HEK293 (cell line): ENCODE data around the gene LAMC3.

Experiments used
- HIC1 ChIP-seq: fragments of 450-650 bp; formaldehyde crosslinking; IDR thresholded peaks from 2 replicates; pipeline ENCODE4 v1.5.1; 2016; ENCODE audit warnings: missing biosample characterization, missing genetic modification characterization
- PRDM10 ChIP-seq: fragments of 450-650 bp; formaldehyde crosslinking; IDR thresholded peaks from 2 replicates; pipeline ENCODE4 v1.5.1; 2016; ENCODE audit warnings: missing biosample characterization, missing genetic modification characterization
- REST ChIP-seq: fragments of 450-650 bp; formaldehyde crosslinking; IDR thresholded peaks from 2 replicates; pipeline ENCODE4 v1.5.1; 2016; ENCODE audit warnings: missing biosample characterization, missing genetic modification characterization
- ZNF146 ChIP-seq: fragments of 450-650 bp; formaldehyde crosslinking; IDR thresholded peaks from 2 replicates; pipeline ENCODE4 v1.5.1; 2016; ENCODE audit warnings: missing biosample characterization, missing genetic modification characterization
- ZNF2 ChIP-seq: fragments of 450-650 bp; formaldehyde crosslinking; IDR thresholded peaks from 2 replicates; pipeline ENCODE4 v1.5.1; 2016; ENCODE audit warnings: missing biosample characterization, missing genetic modification characterization
- ZNF274 ChIP-seq, 2 experiments: fragments of 200-500 bp in 1 of 2; fragments of 450-650 bp in 1 of 2; sonication (Bioruptor generic) in 1 of 2; formaldehyde crosslinking in 1 of 2; IDR thresholded peaks; 2 replicates each; pipeline versions ENCODE4 v1.5.1 to v1.6.1; 2014 to 2016; ENCODE audit warnings: borderline replicate concordance in 1 of 2, inconsistent platforms in 1 of 2, low read length in 1 of 2, missing biosample characterization in 1 of 2, missing genetic modification characterization in 1 of 2
- ZNF324 ChIP-seq: fragments of 450-650 bp; formaldehyde crosslinking; IDR thresholded peaks from 2 replicates; pipeline ENCODE4 v1.5.1; 2016; ENCODE audit warnings: missing biosample characterization, missing genetic modification characterization
- ZNF585B ChIP-seq: fragments of 450-650 bp; formaldehyde crosslinking; IDR thresholded peaks from 2 replicates; pipeline ENCODE4 v1.5.1; 2016; ENCODE audit warnings: missing biosample characterization, missing genetic modification characterization
- ZNF830 ChIP-seq: fragments of 450-650 bp; IDR thresholded peaks from 2 replicates; pipeline ENCODE4 v1.5.0; 2018; ENCODE audit warnings: missing biosample characterization, missing genetic modification characterization, low read depth, mild to moderate bottlenecking, moderate library complexity
- TF ChIP-seq, protein P1 (sequence below): fragments of 450-650 bp; formaldehyde crosslinking; IDR thresholded peaks from 2 replicates; pipeline ENCODE4 v1.5.1; 2016; ENCODE audit warnings: missing biosample characterization, missing genetic modification characterization
- TF ChIP-seq, protein P2 (sequence below): fragments of 450-650 bp; formaldehyde crosslinking; IDR thresholded peaks from 2 replicates; pipeline ENCODE4 v1.5.1; 2017; ENCODE audit warnings: missing biosample characterization, missing genetic modification characterization
- TF ChIP-seq, protein P3 (sequence below): fragments of 450-650 bp; IDR thresholded peaks from 2 replicates; pipeline ENCODE4 v1.5.1; 2018; ENCODE audit warnings: missing biosample characterization, missing genetic modification characterization
- TF ChIP-seq, protein P4 (sequence below): fragments of 450-650 bp; formaldehyde crosslinking; optimal IDR thresholded peaks from 2 replicates; pipeline ENCODE3; 2016; ENCODE audit warnings: missing biosample characterization, mild to moderate bottlenecking, missing genetic modification characterization
- TF ChIP-seq, protein P5 (sequence below): fragments of 450-650 bp; formaldehyde crosslinking; IDR thresholded peaks from 2 replicates; pipeline ENCODE4 v1.5.1; 2016; ENCODE audit warnings: missing biosample characterization, missing genetic modification characterization, low read depth

DNA sequence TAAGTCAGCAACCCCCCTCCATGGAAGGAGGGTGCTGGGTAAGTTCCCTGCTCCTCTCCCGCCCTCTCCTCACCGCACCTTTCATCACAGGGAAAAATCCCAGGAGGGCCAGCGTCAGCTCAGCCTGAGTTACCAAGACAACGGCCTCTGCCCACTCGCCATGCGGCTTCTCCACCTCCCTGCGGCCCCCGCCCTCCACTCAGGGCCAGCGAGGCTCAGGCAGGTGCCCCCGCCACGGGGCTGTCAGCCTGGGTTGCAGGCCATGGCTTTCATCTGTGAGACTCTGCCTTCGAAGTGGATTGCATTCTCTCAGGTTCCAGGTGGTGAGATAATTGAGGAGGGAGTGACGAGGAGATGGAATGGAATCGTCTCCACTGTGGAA is 27.2 kb upstream of the LAMC3 start:
- TF ChIP-seq, protein P1, sequence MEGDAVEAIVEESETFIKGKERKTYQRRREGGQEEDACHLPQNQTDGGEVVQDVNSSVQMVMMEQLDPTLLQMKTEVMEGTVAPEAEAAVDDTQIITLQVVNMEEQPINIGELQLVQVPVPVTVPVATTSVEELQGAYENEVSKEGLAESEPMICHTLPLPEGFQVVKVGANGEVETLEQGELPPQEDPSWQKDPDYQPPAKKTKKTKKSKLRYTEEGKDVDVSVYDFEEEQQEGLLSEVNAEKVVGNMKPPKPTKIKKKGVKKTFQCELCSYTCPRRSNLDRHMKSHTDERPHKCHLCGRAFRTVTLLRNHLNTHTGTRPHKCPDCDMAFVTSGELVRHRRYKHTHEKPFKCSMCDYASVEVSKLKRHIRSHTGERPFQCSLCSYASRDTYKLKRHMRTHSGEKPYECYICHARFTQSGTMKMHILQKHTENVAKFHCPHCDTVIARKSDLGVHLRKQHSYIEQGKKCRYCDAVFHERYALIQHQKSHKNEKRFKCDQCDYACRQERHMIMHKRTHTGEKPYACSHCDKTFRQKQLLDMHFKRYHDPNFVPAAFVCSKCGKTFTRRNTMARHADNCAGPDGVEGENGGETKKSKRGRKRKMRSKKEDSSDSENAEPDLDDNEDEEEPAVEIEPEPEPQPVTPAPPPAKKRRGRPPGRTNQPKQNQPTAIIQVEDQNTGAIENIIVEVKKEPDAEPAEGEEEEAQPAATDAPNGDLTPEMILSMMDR (tag by site-specific recombination) = no peak
- TF ChIP-seq ZNF2 (tag by site-specific recombination) = no peak
- TF ChIP-seq ZNF585B = no peak
- TF ChIP-seq ZNF324 (tag by site-specific recombination) = no peak
- TF ChIP-seq, protein P2, sequence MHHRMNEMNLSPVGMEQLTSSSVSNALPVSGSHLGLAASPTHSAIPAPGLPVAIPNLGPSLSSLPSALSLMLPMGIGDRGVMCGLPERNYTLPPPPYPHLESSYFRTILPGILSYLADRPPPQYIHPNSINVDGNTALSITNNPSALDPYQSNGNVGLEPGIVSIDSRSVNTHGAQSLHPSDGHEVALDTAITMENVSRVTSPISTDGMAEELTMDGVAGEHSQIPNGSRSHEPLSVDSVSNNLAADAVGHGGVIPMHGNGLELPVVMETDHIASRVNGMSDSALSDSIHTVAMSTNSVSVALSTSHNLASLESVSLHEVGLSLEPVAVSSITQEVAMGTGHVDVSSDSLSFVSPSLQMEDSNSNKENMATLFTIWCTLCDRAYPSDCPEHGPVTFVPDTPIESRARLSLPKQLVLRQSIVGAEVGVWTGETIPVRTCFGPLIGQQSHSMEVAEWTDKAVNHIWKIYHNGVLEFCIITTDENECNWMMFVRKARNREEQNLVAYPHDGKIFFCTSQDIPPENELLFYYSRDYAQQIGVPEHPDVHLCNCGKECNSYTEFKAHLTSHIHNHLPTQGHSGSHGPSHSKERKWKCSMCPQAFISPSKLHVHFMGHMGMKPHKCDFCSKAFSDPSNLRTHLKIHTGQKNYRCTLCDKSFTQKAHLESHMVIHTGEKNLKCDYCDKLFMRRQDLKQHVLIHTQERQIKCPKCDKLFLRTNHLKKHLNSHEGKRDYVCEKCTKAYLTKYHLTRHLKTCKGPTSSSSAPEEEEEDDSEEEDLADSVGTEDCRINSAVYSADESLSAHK = no peak
- TF ChIP-seq, protein P3, sequence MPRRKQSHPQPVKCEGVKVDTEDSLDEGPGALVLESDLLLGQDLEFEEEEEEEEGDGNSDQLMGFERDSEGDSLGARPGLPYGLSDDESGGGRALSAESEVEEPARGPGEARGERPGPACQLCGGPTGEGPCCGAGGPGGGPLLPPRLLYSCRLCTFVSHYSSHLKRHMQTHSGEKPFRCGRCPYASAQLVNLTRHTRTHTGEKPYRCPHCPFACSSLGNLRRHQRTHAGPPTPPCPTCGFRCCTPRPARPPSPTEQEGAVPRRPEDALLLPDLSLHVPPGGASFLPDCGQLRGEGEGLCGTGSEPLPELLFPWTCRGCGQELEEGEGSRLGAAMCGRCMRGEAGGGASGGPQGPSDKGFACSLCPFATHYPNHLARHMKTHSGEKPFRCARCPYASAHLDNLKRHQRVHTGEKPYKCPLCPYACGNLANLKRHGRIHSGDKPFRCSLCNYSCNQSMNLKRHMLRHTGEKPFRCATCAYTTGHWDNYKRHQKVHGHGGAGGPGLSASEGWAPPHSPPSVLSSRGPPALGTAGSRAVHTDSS (tag by site-specific recombination) = no peak
- TF ChIP-seq, protein P4, sequence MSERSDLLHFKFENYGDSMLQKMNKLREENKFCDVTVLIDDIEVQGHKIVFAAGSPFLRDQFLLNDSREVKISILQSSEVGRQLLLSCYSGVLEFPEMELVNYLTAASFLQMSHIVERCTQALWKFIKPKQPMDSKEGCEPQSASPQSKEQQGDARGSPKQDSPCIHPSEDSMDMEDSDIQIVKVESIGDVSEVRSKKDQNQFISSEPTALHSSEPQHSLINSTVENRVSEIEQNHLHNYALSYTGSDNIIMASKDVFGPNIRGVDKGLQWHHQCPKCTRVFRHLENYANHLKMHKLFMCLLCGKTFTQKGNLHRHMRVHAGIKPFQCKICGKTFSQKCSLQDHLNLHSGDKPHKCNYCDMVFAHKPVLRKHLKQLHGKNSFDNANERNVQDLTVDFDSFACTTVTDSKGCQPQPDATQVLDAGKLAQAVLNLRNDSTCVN = no peak
- TF ChIP-seq, protein P5, sequence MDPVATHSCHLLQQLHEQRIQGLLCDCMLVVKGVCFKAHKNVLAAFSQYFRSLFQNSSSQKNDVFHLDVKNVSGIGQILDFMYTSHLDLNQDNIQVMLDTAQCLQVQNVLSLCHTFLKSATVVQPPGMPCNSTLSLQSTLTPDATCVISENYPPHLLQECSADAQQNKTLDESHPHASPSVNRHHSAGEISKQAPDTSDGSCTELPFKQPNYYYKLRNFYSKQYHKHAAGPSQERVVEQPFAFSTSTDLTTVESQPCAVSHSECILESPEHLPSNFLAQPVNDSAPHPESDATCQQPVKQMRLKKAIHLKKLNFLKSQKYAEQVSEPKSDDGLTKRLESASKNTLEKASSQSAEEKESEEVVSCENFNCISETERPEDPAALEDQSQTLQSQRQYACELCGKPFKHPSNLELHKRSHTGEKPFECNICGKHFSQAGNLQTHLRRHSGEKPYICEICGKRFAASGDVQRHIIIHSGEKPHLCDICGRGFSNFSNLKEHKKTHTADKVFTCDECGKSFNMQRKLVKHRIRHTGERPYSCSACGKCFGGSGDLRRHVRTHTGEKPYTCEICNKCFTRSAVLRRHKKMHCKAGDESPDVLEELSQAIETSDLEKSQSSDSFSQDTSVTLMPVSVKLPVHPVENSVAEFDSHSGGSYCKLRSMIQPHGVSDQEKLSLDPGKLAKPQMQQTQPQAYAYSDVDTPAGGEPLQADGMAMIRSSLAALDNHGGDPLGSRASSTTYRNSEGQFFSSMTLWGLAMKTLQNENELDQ (tag by site-specific recombination) = no peak
- TF ChIP-seq ZNF146 (tag by site-specific recombination) = no peak
- no peak for TF ChIP-seq REST (tag by site-specific recombination)
- TF ChIP-seq HIC1 = no peak
- TF ChIP-seq ZNF830 = no peak
- TF ChIP-seq PRDM10 (tag by site-specific recombination) = no peak
- no peak for TF ChIP-seq ZNF274 (IDR thresholded peaks at IDR 0.05; ENCODE audit: low read length)
- TF ChIP-seq ZNF274 (tag by site-specific recombination; IDR thresholded peaks at IDR 0.05; ENCODE audit: borderline replicate concordance) = no peak
